Right lobe of liver (tissue), 6 donors: ENCODE measurements around the gene DENND11. TPM values are rescaled to one million over a fixed set of nuclear protein-coding genes. Genes with fewer than 3 reads are reported as not detected.

Source experiments
- ATAC-seq, 4 donors: fragments of 200-7000 bp; cut with Tn5 transposase; one replicate each; pipeline ENCODE4 v1.9.1; 2020; ENCODE audit warnings: mild to moderate bottlenecking in 4 of 4, moderate library complexity in 4 of 4
- DNase-seq, 3 donors: peaks; one replicate each; pipeline ENCODE4 v3.0.0-alpha.2; 2020
- H3K27ac ChIP-seq, 3 donors: fragments of 200-600 bp; one replicate each; pipeline ENCODE4 v1.8.0; 2022
- H3K27me3 ChIP-seq, 2 donors: fragments of 200-600 bp; one replicate each; pipeline ENCODE4 v1.8.0; 2022
- H3K36me3 ChIP-seq, 4 donors: fragments of 200-600 bp; sonication (generic) in 1 of 4; one replicate each; pipeline versions ENCODE4 v1.5.1 to v1.8.0; 2017 to 2022; ENCODE audit warnings: control low read depth in 1 of 4
- H3K4me1 ChIP-seq, 4 donors: fragments of 200-600 bp; sonication (generic) in 1 of 4; one replicate each; pipeline versions ENCODE4 v1.5.1 to v1.8.0; 2017 to 2022; ENCODE audit warnings: control low read depth in 1 of 4
- H3K4me3 ChIP-seq, 3 donors: fragments of 200-600 bp; one replicate each; pipeline ENCODE4 v1.8.0; 2022
- H3K9me3 ChIP-seq, 4 donors: fragments of 200-600 bp; sonication (generic) in 1 of 4; one replicate each; pipeline versions ENCODE4 v1.5.1 to v1.8.0; 2017 to 2022; ENCODE audit warnings: control low read depth in 1 of 4
- POLR2A ChIP-seq: fragments of 450-650 bp; IDR thresholded peaks from one replicate; pipeline ENCODE4 v1.6.1; 2017; ENCODE audit warnings: antibody characterized with exemption, mild to moderate bottlenecking
- WGBS: methylation state at CpG from one replicate; pipeline ENCODE4 v1.1.6; 2018; ENCODE audit warnings: low coverage, low lambda C conversion rate; ENCODE audit not compliant: insufficient coverage; ENCODE audit errors: missing lambda C conversion rate; 5-methylcytosine and 5-hydroxymethylcytosine counted together
- intact Hi-C, 2 donors: fragments of 100-400 bp; cut with DNase I; formaldehyde crosslinking; loops; one replicate each; pipeline versions ENCODE4 v1.11.2 to v1.14.1; 2022
- total RNA-seq, 6 experiments: library from RNA; depleted of rRNA in 2 of 6; stranded (reverse); fragments of >200 nt in 2 of 6; fragmentation: NEBNext Ultra II Directional in 3 of 6; extraction: Animal tissue kit (Norgen Biotek cat#: 25700) in 3 of 6; gene quantifications; one replicate each; pipeline versions ENCODE4 v1.1.0 to v1.2.4, GENCODE V29; 2016 to 2023
- TF ChIP-seq, protein P1 (sequence below), 4 donors: fragments of 200-600 bp in 3 of 4; fragments of 450-650 bp in 1 of 4; IDR thresholded peaks; one replicate each; pipeline versions ENCODE4 v1.5.1 to v1.8.0; 2016 to 2022; ENCODE audit warnings: antibody characterized with exemption in 4 of 4, mild to moderate bottlenecking in 2 of 4
- donor health status: DM: no; HTN: yes; CAD: no.
- donor health status: DM: no; HTN: no; CAD: no.
- donor health status: DM: no; HTN: no; CAD: no.
- donor health status: DM: no; HTN: yes; CAD: no.
- donor health status: DM: no; HTN: yes; CAD: no.

DENND11 gene
- total RNA-seq, 6 experiments from 2014 or later, result 24.4 to 30.8 (median 26.3) TPM

DNA sequence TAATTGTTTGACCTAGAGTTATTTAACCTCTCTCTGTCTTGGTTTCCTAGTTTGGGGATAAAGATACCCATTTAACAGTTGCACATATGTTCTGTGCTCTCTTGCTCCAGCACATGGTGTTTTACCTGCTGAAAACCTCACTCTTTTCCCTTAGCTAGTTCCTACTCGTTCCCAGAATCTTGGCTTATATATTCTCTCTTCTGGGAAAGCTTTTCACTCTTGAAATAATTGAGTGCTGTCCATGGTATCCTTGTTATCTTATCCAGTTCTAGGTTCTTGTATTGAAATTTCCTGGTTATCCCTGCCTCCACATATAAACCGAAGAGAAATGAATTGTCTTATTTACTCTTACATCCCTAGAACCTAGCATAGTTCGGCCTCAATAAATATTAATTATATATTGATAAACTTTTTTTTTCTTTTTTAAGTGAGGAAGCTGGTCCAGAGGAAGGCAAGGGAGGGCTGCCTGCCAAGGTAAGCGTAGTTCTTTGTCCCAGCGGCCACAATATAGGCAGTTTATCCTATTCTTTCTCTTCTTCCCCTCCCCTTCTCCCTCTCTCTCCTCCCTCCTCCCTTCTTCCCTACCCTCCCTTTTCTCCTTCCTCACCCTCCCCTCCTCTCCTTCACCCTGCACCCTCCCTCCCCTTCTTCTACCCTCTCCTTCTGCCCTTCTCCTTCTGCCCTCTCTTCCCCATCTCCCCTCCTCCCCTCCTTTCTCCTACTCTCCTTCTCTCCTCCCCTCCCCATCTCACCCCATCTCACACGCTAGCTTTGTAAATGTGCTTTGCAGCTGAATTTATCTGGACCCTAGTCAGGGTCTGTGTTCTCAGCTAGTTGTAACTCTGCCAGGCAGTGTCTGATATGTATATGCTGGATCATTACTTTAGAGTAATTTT lies 14.1 kb upstream of the DENND11 start:
- H3K36me3 ChIP-seq, result no peaks in the 10 kb centered on the region
- H3K27me3 ChIP-seq, result no peaks in the 10 kb centered on the region
- H3K27ac ChIP-seq, result no peak overlapping the region
- H3K4me1 ChIP-seq, result no peaks in the 10 kb centered on the region
- 75% methylated on average over 6 of the region's 6 CpGs for WGBS
- TF ChIP-seq POLR2A, result no peak
- TF ChIP-seq, protein P1, sequence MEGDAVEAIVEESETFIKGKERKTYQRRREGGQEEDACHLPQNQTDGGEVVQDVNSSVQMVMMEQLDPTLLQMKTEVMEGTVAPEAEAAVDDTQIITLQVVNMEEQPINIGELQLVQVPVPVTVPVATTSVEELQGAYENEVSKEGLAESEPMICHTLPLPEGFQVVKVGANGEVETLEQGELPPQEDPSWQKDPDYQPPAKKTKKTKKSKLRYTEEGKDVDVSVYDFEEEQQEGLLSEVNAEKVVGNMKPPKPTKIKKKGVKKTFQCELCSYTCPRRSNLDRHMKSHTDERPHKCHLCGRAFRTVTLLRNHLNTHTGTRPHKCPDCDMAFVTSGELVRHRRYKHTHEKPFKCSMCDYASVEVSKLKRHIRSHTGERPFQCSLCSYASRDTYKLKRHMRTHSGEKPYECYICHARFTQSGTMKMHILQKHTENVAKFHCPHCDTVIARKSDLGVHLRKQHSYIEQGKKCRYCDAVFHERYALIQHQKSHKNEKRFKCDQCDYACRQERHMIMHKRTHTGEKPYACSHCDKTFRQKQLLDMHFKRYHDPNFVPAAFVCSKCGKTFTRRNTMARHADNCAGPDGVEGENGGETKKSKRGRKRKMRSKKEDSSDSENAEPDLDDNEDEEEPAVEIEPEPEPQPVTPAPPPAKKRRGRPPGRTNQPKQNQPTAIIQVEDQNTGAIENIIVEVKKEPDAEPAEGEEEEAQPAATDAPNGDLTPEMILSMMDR (IDR thresholded peaks at IDR 0.05), result no peak
- DNase-seq (no peak), ATAC-seq (no peak)
- intact Hi-C loops, result no loop called here
- H3K9me3 ChIP-seq, result no peaks in the 10 kb centered on the region
- no peak overlapping the region for H3K4me3 ChIP-seq

DNA sequence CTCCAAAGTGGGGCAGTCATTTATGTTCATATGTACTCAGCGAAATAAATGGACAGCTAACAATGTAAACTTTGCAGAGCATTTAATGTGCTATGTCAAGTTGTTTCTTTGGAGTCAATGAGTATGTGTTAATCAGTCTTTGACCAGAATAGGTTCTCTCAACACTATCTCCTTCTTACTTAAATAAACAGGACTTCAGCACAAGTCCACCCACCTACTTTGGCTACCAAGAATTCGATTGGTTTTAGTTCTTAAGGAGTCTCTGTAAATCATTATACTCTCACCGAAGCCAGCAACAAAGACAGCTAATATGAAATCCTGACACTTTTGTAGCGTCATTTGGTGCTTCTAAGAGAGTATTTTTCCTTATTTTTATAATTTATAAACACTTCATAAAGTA lies 13.1 kb upstream of the DENND11 start:
- H3K9me3 ChIP-seq, result no peaks in the 10 kb centered on the region
- no peak overlapping the region for H3K4me3 ChIP-seq
- DNase-seq, result no peak
- no peak for TF ChIP-seq POLR2A
- TF ChIP-seq, protein P1 (IDR thresholded peaks at IDR 0.05), result no peak
- intact Hi-C loops, result no loop called here
- no peak overlapping the region for H3K27ac ChIP-seq
- no peaks in the 10 kb centered on the region for H3K36me3 ChIP-seq
- no peak for ATAC-seq
- H3K4me1 ChIP-seq, result no peaks in the 10 kb centered on the region
- H3K27me3 ChIP-seq, result no peaks in the 10 kb centered on the region
- WGBS, result 62% methylated on average over 4 of the region's 4 CpGs

DNA sequence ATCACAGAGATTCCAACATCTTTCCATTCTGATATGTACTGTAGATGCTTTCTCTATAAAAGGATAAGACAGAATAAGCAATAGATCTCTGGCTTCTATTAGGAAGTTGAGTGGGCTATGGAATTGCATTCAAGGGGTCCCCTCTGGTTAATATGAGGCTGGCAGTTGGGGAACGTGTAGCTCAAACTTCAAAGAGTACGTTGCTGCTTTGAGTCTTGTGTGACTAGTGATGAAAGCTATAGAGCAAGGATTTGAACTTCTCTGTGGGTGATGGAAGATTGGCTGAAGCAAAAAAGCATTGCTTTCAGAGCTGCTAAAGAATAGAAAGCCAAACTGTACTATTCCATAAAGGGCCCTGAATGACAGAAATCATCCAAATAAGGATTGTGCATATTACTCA lies 12.6 kb upstream of the DENND11 start:
- intact Hi-C loops, result no loop called here
- Histone ChIP-seq H3K4me3 (no peak overlapping the region), H3K36me3 (no peaks in the 10 kb centered on the region), H3K9me3 (no peaks in the 10 kb centered on the region), H3K27me3 (no peaks in the 10 kb centered on the region), H3K4me1 (no peaks in the 10 kb centered on the region), H3K27ac (no peak overlapping the region)
- 95% methylated on average over 2 of the region's 2 CpGs for WGBS
- ATAC-seq (no peak), DNase-seq (no peak)
- no peak for TF ChIP-seq POLR2A
- TF ChIP-seq, protein P1 (IDR thresholded peaks at IDR 0.05), result no peak

DNA sequence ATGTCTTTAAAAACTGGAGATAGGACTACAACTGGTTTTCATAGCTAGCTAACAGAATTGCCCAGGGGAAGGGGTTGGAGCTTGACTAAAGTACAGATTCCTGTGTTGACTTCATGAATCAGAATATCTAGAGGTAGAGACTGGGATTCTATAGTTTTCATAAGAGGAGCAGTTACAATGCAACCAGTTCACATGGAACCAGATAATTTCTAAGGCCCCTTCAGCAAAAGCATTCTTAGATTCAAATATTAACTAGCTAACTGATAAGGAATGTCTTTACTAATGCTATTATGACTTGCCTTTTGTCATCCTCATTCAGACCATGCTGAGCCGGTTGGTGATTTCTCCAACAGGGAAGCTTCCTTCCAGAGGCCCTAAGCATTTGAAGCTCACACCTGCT lies 11.9 kb upstream of the DENND11 start:
- intact Hi-C loops, result no loop called here
- Histone ChIP-seq H3K9me3 (no peaks in the 10 kb centered on the region), H3K4me3 (no peak overlapping the region), H3K27ac (no peak overlapping the region), H3K4me1 (no peaks in the 10 kb centered on the region), H3K27me3 (no peaks in the 10 kb centered on the region), H3K36me3 (no peaks in the 10 kb centered on the region)
- TF ChIP-seq, protein P1 (IDR thresholded peaks at IDR 0.05), result no peak
- no peak for TF ChIP-seq POLR2A
- 80% methylated on average over 1 of the region's 1 CpG for WGBS
- no peak for DNase-seq
- ATAC-seq, result no peak
